SKM-1 treated with dmso at 0.1 percent for 144 hours (cell line): Measurements from ENCODE around the gene KCNJ4.

Experiments used
- DNase-seq: peaks from one replicate; lab custom pipeline; 2025; ENCODE audit not compliant: unreplicated experiment; lab: John Stamatoyannopoulos, UW

The KCNJ4 gene

GRCh38 chr22:38432264-38432663, 22.7 kb downstream of the KCNJ4 start:
- DNase-seq = no peak

GRCh38 chr22:38431266-38432010, 23.6 kb downstream of the KCNJ4 start:
- no peak for DNase-seq

GRCh38 chr22:38429499-38430068, 25.4 kb downstream of the KCNJ4 start:
- DNase-seq = no peak

- DNase-seq = no peak
Observed at GRCh38 chr22:38428714-38429113, 26.3 kb downstream of the KCNJ4 start.

GRCh38 chr22:38427940-38428339, 27.1 kb downstream of the KCNJ4 start:
- DNase-seq = no peak

- no peak for DNase-seq
Observed at GRCh38 chr22:38427465-38427864, 27.5 kb downstream of the KCNJ4 start.

- DNase-seq = no peak
Observed at GRCh38 chr22:38426628-38427027, 28.4 kb downstream of the KCNJ4 start.

- DNase-seq = no peak
Observed at GRCh38 chr22:38424525-38425080, 30.4 kb downstream of the KCNJ4 start.

GRCh38 chr22:38423512-38424503, 31.2 kb downstream of the KCNJ4 start:
- DNase-seq = peak; percentile 52

GRCh38 chr22:38422611-38423511, 32.1 kb downstream of the KCNJ4 start:
- DNase-seq = no peak

GRCh38 chr22:38420734-38421133, 34.3 kb downstream of the KCNJ4 start:
- DNase-seq = no peak

GRCh38 chr22:38419858-38420160, 35.2 kb downstream of the KCNJ4 start:
- no peak for DNase-seq

GRCh38 chr22:38419121-38419857, 35.7 kb downstream of the KCNJ4 start:
- DNase-seq = no peak

- no peak for DNase-seq
Observed at GRCh38 chr22:38418589-38418988, 36.4 kb downstream of the KCNJ4 start.

- no peak for DNase-seq
Observed at GRCh38 chr22:38417252-38418060, 37.5 kb downstream of the KCNJ4 start.

GRCh38 chr22:38416621-38417251, 38.3 kb downstream of the KCNJ4 start:
- no peak for DNase-seq

GRCh38 chr22:38415561-38416321, 39.3 kb downstream of the KCNJ4 start:
- DNase-seq = peak; percentile 25

GRCh38 chr22:38415046-38415445, 40.0 kb downstream of the KCNJ4 start:
- no peak for DNase-seq
